ENCODE measurements around the gene SMYD3. TPM values are rescaled to one million over a fixed set of nuclear protein-coding genes. Genes with fewer than 3 reads are reported as not detected.

The SMYD3 gene
- polyA plus RNA-seq, 1 experiment: 39.9 TPM

GRCh38 chr1:246162560-246162959, 344.5 kb downstream of the SMYD3 start:
- ChIA-PET CTCF (interaction anchor here (1.2 kb wide), 1 partner anchor 1006 kb away, joined by 4 read pairs; no protein-coding TSS in a partner anchor), POLR2A (no interaction called here)
- TF ChIP-seq CTCF (IDR thresholded peaks at IDR 0.05; ENCODE audit: low read depth, low read length): no peak
- no peak overlapping the region for H3K27ac ChIP-seq (ENCODE audit: low read depth, low read length)
- H3K9me3 ChIP-seq (ENCODE audit: control insufficient read depth, insufficient read depth, low read length): no peaks in the 10 kb centered on the region
- no peaks in the 10 kb centered on the region for H3K27me3 ChIP-seq (ENCODE audit: control insufficient read depth, insufficient read depth, low read length)
- no peak overlapping the region for H3K4me3 ChIP-seq (ENCODE audit: low read depth, low read length)
- DNase-seq (ENCODE audit: low read depth, low spot score): no peak

- CTCF ChIA-PET: no interaction called here
- POLR2A ChIA-PET: no interaction called here
- Histone ChIP-seq H3K9me3 (ENCODE audit: control insufficient read depth, insufficient read depth, low read length) (no peaks in the 10 kb centered on the region), H3K27ac (ENCODE audit: low read depth, low read length) (no peak overlapping the region), H3K27me3 (ENCODE audit: control insufficient read depth, insufficient read depth, low read length) (no peaks in the 10 kb centered on the region), H3K4me3 (ENCODE audit: low read depth, low read length) (no peak overlapping the region)
- no peak for TF ChIP-seq CTCF (IDR thresholded peaks at IDR 0.05; ENCODE audit: low read depth, low read length)
- peak; percentile 38 for DNase-seq (ENCODE audit: low read depth, low spot score)
These were observed 345.5 kb downstream of the SMYD3 start for GRCh38 chr1:246161626-246162025.

DNA sequence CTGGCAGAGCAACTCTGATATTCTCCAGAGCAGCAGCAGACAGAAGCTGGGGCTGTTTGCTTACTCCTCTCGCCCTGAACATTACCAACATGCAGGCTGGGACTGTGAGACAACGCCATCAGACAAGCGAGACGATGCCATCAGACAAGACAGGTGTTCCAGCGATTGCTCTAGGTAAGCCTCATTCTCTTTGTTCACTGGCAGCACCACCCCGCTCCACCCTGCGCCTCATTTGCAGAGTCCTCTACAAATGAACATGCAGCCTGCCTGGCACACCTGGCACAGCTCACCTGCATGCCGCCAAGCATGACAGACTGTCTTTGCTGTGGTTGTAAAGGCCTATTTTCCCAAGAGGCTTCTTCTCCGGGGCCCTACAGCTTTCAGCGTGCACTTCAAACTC, 346.2 kb downstream of the SMYD3 start:
- ChIA-PET POLR2A (no interaction called here), CTCF (no interaction called here)
- H3K27me3 ChIP-seq (ENCODE audit: control insufficient read depth, insufficient read depth, low read length): no peaks in the 10 kb centered on the region
- no peak for DNase-seq (ENCODE audit: low read depth, low spot score)
- H3K9me3 ChIP-seq (ENCODE audit: control insufficient read depth, insufficient read depth, low read length): no peaks in the 10 kb centered on the region
- TF ChIP-seq CTCF (IDR thresholded peaks at IDR 0.05; ENCODE audit: low read depth, low read length): no peak
- no peak overlapping the region for H3K4me3 ChIP-seq (ENCODE audit: low read depth, low read length)
- H3K27ac ChIP-seq (ENCODE audit: low read depth, low read length): no peak overlapping the region

DNA sequence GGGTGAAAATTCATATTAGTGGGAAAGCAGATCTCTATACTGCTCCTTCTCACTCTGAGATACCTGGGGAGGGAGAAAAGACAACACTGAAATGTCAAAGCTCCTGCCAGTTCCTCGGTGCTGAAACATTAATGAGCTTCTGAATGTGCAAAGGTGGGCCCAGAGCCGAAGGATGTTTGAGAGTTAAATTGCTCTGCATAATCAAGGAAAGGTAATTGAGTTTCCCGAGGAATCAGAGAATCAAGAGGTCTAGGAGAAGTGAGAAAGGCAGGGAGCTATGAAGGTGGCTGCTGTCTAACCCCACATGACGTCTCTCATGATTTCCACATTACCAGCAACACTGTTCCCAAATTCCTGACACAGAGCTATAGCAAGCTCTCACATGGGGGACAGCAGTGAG, 346.7 kb downstream of the SMYD3 start:
- CTCF ChIA-PET: no interaction called here
- no peak overlapping the region for H3K27ac ChIP-seq (ENCODE audit: low read depth, low read length)
- no peak for TF ChIP-seq CTCF (IDR thresholded peaks at IDR 0.05; ENCODE audit: low read depth, low read length)
- no peaks in the 10 kb centered on the region for H3K9me3 ChIP-seq (ENCODE audit: control insufficient read depth, insufficient read depth, low read length)
- H3K4me3 ChIP-seq (ENCODE audit: low read depth, low read length): no peak overlapping the region
- POLR2A ChIA-PET: no interaction called here
- DNase-seq (ENCODE audit: low read depth, low spot score): no peak
- H3K27me3 ChIP-seq (ENCODE audit: control insufficient read depth, insufficient read depth, low read length): no peaks in the 10 kb centered on the region

DNA sequence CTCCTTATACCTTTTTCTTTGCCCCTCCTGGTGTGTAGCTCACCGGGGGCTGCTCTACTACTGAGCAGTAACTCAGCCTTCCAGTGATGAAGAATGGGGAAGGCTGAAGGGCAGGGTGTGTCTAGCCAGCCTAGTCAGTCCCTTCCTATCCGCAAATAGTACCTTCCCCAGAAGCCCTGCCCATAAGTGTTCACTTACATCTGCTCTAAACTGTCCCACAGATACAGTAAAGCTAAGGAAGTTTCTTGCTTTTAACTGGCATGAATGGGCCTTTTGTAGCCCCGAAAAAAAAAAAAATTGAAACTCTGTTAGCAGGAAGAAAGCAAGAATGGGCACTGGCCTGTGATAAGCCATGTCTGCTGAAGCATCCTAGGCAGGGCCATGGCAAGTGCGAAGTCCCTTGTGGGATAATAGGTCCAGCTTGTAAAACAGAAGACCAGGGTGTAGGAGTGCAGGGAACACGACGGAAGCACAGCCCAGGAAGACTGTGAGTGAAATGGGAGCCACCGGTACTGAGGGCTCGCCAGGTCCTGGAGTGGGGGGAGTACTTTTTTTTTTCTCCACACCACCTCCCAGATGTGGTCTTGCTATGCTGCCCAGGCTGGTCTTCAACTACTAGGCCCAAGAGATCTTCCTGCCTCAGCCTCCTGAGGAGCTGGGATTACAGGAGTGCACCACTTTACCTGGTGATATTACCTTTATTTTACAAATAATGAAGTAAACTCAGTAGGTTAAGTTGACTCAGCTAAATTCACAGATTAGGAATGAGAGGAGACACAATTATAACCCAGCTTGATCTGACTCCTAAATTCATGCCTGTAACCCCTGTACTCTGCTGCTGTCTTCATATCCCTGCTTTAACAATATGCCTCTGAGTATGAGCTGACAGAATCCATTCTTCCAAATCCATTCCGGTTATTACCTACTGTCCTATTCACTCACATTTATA, 347.5 kb downstream of the SMYD3 start:
- no peaks in the 10 kb centered on the region for H3K9me3 ChIP-seq (ENCODE audit: control insufficient read depth, insufficient read depth, low read length)
- DNase-seq (ENCODE audit: low read depth, low spot score): no peak
- no peak overlapping the region for H3K27ac ChIP-seq (ENCODE audit: low read depth, low read length)
- CTCF ChIA-PET: no interaction called here
- H3K4me3 ChIP-seq (ENCODE audit: low read depth, low read length): no peak overlapping the region
- H3K27me3 ChIP-seq (ENCODE audit: control insufficient read depth, insufficient read depth, low read length): no peaks in the 10 kb centered on the region
- TF ChIP-seq CTCF (IDR thresholded peaks at IDR 0.05; ENCODE audit: low read depth, low read length): no peak
- POLR2A ChIA-PET: no interaction called here
